Fibroblast of lung (primary cell): Measurements from ENCODE around the gene BAX. TPM values are rescaled to one million over a fixed set of nuclear protein-coding genes. Genes with fewer than 3 reads are reported as not detected.

Source experiments
- DNase-seq, 2 donors: peaks; one replicate each; pipeline versions ENCODE4 v3.0.0 to v3.0.0-alpha.2; 2010; ENCODE audit warnings: low read depth in 2 of 2
- H2AFZ ChIP-seq: 2 replicates; pipeline ENCODE4 v1.5.1; 2012; ENCODE audit warnings: low read length, control low read depth, inconsistent platforms
- H3K27ac ChIP-seq: 2 replicates; pipeline ENCODE4 v1.5.1; 2011; ENCODE audit warnings: low read length, control low read depth; ENCODE audit not compliant: insufficient read depth
- H3K27me3 ChIP-seq: 2 replicates; pipeline ENCODE4 v1.5.1; 2011; ENCODE audit warnings: mild to moderate bottlenecking, low read length; ENCODE audit not compliant: control insufficient read depth, insufficient read depth
- H3K36me3 ChIP-seq: 2 replicates; pipeline ENCODE4 v1.5.1; 2011; ENCODE audit warnings: low read length; ENCODE audit not compliant: control insufficient read depth, insufficient read depth
- H3K4me1 ChIP-seq: 2 replicates; pipeline ENCODE4 v1.5.1; 2011; ENCODE audit warnings: low read length; ENCODE audit not compliant: control insufficient read depth, insufficient read depth; ENCODE audit errors: extremely low read depth
- H3K4me2 ChIP-seq: 2 replicates; pipeline ENCODE4 v1.5.1; 2011; ENCODE audit warnings: low read length, control low read depth; ENCODE audit not compliant: insufficient read depth; ENCODE audit errors: extremely low read depth
- H3K4me3 ChIP-seq, 4 experiments: fragments of 200-600 bp in 1 of 4; sonication (generic) in 1 of 4; replicated peaks in 1 of 4; 2 replicates each; pipeline ENCODE4 v1.5.1; 2011 to 2016; ENCODE audit warnings: low read length in 4 of 4, low read depth in 3 of 4, mild to moderate bottlenecking in 3 of 4, control low read depth in 2 of 4, inconsistent platforms in 1 of 4, mixed read lengths in 1 of 4; ENCODE audit not compliant: insufficient read depth in 1 of 4; ENCODE audit errors: control extremely low read depth in 1 of 4
- H3K79me2 ChIP-seq: 2 replicates; pipeline ENCODE4 v1.5.1; 2012; ENCODE audit warnings: mild to moderate bottlenecking, low read length, inconsistent platforms; ENCODE audit not compliant: control insufficient read depth, insufficient read depth
- H3K9ac ChIP-seq: 2 replicates; pipeline ENCODE4 v1.5.1; 2011; ENCODE audit warnings: mild to moderate bottlenecking, low read length, control low read depth; ENCODE audit not compliant: insufficient read depth
- H3K9me3 ChIP-seq: 2 replicates; pipeline ENCODE4 v1.5.1; 2012; ENCODE audit warnings: low read depth, low read length; ENCODE audit not compliant: control insufficient read depth, insufficient read depth
- H4K20me1 ChIP-seq: 2 replicates; pipeline ENCODE4 v1.5.1; 2011; ENCODE audit warnings: low read length; ENCODE audit not compliant: control insufficient read depth, insufficient read depth; ENCODE audit errors: extremely low read depth
- EZH2 ChIP-seq: IDR thresholded peaks from 2 replicates; pipeline ENCODE4 v1.5.1; 2012; ENCODE audit warnings: low read length, control low read depth, mild to moderate bottlenecking; ENCODE audit errors: missing control alignments
- polyA plus RNA-seq, 2 donors: library from polyadenylated mRNA; depleted of rRNA in 1 of 2; stranded (reverse) in 1 of 2; unstranded in 1 of 2; fragments of >200 nt; gene quantifications; 2 replicates each; pipeline ENCODE4 v1.2.1, GENCODE V29; 2011 to 2012; ENCODE audit warnings: missing spikeins in 1 of 2
- total RNA-seq: library from RNA; depleted of rRNA; stranded (reverse); fragments of >200 nt; gene quantifications from 2 replicates; pipeline ENCODE4 v1.2.1, GENCODE V29; 2014
- TF ChIP-seq, protein P1 (sequence below), 2 donors: IDR thresholded peaks in 1 of 2; conservative IDR thresholded peaks in 1 of 2; 1 replicate in 1 of 2; 2 replicates in 1 of 2; pipeline ENCODE4 v1.5.1; 2011 to 2012; ENCODE audit warnings: low read length in 2 of 2, control low read depth in 1 of 2, inconsistent platforms in 1 of 2, low read depth in 1 of 2, mild to moderate bottlenecking in 1 of 2

Gene BAX
- total and polyA plus RNA-seq, 2 donors (not counting 1 experiment from before 2014, with no cell fraction given), result 70.1 to 194 TPM

- peaks cover 22% of the 10 kb centered on the region for H3K36me3 ChIP-seq
- peak overlapping the region; percentile 23 for H3K27ac ChIP-seq
- peaks cover 19% of the 10 kb centered on the region for H3K79me2 ChIP-seq
- H3K9me3 ChIP-seq, result no peaks in the 10 kb centered on the region
- no peak for DNase-seq
- H3K9ac ChIP-seq, result peak overlapping the region; percentile 34
- no peak for TF ChIP-seq EZH2
- TF ChIP-seq, protein P1, sequence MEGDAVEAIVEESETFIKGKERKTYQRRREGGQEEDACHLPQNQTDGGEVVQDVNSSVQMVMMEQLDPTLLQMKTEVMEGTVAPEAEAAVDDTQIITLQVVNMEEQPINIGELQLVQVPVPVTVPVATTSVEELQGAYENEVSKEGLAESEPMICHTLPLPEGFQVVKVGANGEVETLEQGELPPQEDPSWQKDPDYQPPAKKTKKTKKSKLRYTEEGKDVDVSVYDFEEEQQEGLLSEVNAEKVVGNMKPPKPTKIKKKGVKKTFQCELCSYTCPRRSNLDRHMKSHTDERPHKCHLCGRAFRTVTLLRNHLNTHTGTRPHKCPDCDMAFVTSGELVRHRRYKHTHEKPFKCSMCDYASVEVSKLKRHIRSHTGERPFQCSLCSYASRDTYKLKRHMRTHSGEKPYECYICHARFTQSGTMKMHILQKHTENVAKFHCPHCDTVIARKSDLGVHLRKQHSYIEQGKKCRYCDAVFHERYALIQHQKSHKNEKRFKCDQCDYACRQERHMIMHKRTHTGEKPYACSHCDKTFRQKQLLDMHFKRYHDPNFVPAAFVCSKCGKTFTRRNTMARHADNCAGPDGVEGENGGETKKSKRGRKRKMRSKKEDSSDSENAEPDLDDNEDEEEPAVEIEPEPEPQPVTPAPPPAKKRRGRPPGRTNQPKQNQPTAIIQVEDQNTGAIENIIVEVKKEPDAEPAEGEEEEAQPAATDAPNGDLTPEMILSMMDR (conservative IDR thresholded peaks at IDR 0.05 in 1 of 2, IDR thresholded peaks at IDR 0.05 in 1 of 2; ENCODE audit: low read depth in 1 of 2, low read length in 2 of 2), result no peak
- H3K4me2 ChIP-seq, result peak overlapping the region; percentile 85
- H2AFZ ChIP-seq, result no peak overlapping the region
- H3K4me3 ChIP-seq, result peak overlapping the region; percentile 39 to 99 (median 79)
- H4K20me1 ChIP-seq, result peaks cover 6% of the 10 kb centered on the region
- H3K4me1 ChIP-seq, result peaks cover 19% of the 10 kb centered on the region
- no peaks in the 10 kb centered on the region for H3K27me3 ChIP-seq
Measured at GRCh38 chr19:48966541-48967345, 12.1 kb downstream of the BAX start.

DNA sequence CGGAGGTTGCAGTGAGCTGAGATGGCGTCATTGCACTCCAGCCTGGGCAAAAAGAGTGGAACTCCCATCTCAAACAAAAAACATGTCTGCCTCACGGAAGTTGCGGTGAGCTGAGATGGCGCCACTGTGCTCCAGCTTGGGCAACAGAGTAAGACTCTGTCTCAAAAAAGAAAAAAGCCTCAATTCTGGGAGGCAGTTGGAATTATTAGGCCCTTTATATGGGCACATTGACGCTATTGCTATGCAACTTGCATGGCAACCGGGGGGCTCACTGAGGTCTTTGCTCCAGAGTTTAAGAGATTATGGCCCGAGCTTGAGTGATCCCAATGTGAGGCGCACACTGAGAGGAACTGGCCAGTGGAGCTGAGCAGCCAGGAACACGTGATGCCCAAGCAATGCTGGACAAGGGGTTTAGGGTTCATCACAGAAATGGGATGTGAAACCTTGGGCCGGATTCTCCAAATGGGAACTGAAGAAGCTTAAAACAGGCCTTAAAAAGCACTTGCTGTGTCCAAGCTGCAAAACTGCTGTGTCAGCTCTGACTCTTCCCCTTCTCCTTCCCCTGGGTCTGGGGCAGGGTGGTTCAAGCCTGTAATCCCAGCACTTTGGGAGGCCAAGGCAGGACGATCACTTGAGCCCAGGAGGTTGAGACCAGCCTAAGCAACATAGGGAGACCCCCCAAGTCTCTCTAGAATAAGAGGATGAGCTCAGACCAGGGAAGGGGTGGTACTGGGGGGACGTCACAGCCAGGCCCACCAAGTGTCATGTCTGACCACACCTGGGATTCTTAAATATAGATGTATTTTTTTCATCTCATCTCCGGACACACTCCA lies 12.9 kb downstream of the BAX start:
- H4K20me1 ChIP-seq, result peaks cover 6% of the 10 kb centered on the region
- H3K27me3 ChIP-seq, result no peaks in the 10 kb centered on the region
- peak overlapping the region; percentile 9 for H3K4me2 ChIP-seq
- peak overlapping the region in 2 of 4 experiments; percentile 94 to 99 for H3K4me3 ChIP-seq
- no peak overlapping the region for H2AFZ ChIP-seq
- peak; percentile 49 to 78 for DNase-seq
- TF ChIP-seq, protein P1 (conservative IDR thresholded peaks at IDR 0.05 in 1 of 2, IDR thresholded peaks at IDR 0.05 in 1 of 2; ENCODE audit: low read depth in 1 of 2, low read length in 2 of 2), result no peak
- TF ChIP-seq EZH2, result no peak
- H3K79me2 ChIP-seq, result peaks cover 19% of the 10 kb centered on the region
- H3K27ac ChIP-seq, result no peak overlapping the region
- peaks cover 15% of the 10 kb centered on the region for H3K4me1 ChIP-seq
- no peaks in the 10 kb centered on the region for H3K9me3 ChIP-seq
- H3K9ac ChIP-seq, result no peak overlapping the region
- peaks cover 20% of the 10 kb centered on the region for H3K36me3 ChIP-seq

GRCh38 chr19:48968179-48968661 lies 13.5 kb downstream of the BAX start:
- Histone ChIP-seq H3K36me3 (peaks cover 20% of the 10 kb centered on the region), H3K27ac (no peak overlapping the region), H3K4me3 (peak overlapping the region in 1 of 4 experiments; percentile 94), H2AFZ (no peak overlapping the region), H4K20me1 (peaks cover 6% of the 10 kb centered on the region), H3K27me3 (no peaks in the 10 kb centered on the region), H3K9me3 (no peaks in the 10 kb centered on the region), H3K4me2 (no peak overlapping the region), H3K9ac (no peak overlapping the region), H3K79me2 (peaks cover 19% of the 10 kb centered on the region), H3K4me1 (peaks cover 14% of the 10 kb centered on the region)
- peak in 1 of 2 donors; percentile 53 for DNase-seq
- TF ChIP-seq EZH2, result no peak
- TF ChIP-seq, protein P1 (conservative IDR thresholded peaks at IDR 0.05 in 1 of 2, IDR thresholded peaks at IDR 0.05 in 1 of 2; ENCODE audit: low read depth in 1 of 2, low read length in 2 of 2), result no peak
